K562 (cell line): ENCODE results near the gene TGFB2. TPM values are rescaled to one million over a fixed set of nuclear protein-coding genes. Genes with fewer than 3 reads are reported as not detected.

ENCODE experiments used
- ATAC-seq: fragments of 200-7000 bp; cut with Tn5 transposase; 3 replicates; pipeline ENCODE4 v1.9.1; 2020; ENCODE audit warnings: moderate library complexity
- BruUV-seq: library from RNA; stranded (reverse); fragments of 400-500 nt; replicated peaks from 2 replicates; lab custom pipeline; 2021; lab: Mats Ljungman, UMichigan
- CTCF ChIA-PET: fragments of 300-600 bp; formaldehyde crosslinking; extraction: SDS; loops from one replicate; lab custom pipeline; 2021; ENCODE audit warnings: low intra/inter-chr PET ratio; lab: Yijun Ruan, JAX
- POLR2A ChIA-PET: fragments of 300-600, 350-650 bp; sonication (Branson Sonifier 250); formaldehyde crosslinking; extraction: SDS; loops from one replicate; lab custom pipeline; 2021; ENCODE audit warnings: antibody characterized with exemption, inconsistent platforms; lab: Yijun Ruan, JAX
- DNase-seq, 4 experiments: peaks; one replicate each; pipeline versions ENCODE4 v3.0.0 to v3.0.0-alpha.2; 2011 to 2018; ENCODE audit warnings: low spot score in 3 of 4, mixed read lengths in 3 of 4; ENCODE audit errors: extremely low read depth in 1 of 4
- FAIRE-seq: peaks from 2 replicates; lab custom pipeline; 2011; peaks lifted over from hg19 to GRCh38; lab: Jason Lieb, UNC
- H2AFZ ChIP-seq: 2 replicates; pipeline ENCODE4 v1.6.0; 2011; ENCODE audit warnings: low read depth, low read length, control low read depth, inconsistent platforms
- H3K27ac ChIP-seq: fragments of 200-600 bp; 3 replicates; pipeline ENCODE4 v1.8.0; 2011; ENCODE audit warnings: low read depth, mild to moderate bottlenecking, control low read depth, inconsistent platforms, low read length, moderate library complexity, mixed read lengths; ENCODE audit errors: extremely low read depth
- H3K27me3 ChIP-seq, 2 experiments: fragments of 300-600 bp in 1 of 2; 2 replicates in 1 of 2; 3 replicates in 1 of 2; pipeline versions ENCODE4 v1.6.0 to v1.8.0; 2011; ENCODE audit warnings: inconsistent platforms in 2 of 2, low read length in 2 of 2, mild to moderate bottlenecking in 1 of 2, mixed read lengths in 1 of 2, moderate library complexity in 1 of 2; ENCODE audit not compliant: control insufficient read depth in 2 of 2, insufficient read depth in 2 of 2
- H3K36me3 ChIP-seq: fragments of 300-600 bp; 3 replicates; pipeline ENCODE4 v1.8.0; 2011; ENCODE audit warnings: mild to moderate bottlenecking, low read length, inconsistent platforms; ENCODE audit not compliant: control insufficient read depth, insufficient read depth
- H3K4me1 ChIP-seq, 2 experiments: fragments of 200-600 bp in 1 of 2; replicated peaks in 1 of 2; 2 replicates in 1 of 2; 3 replicates in 1 of 2; pipeline versions ENCODE4 v1.5.1 to v1.8.0; 2011; ENCODE audit warnings: inconsistent platforms in 2 of 2, low read length in 2 of 2, mild to moderate bottlenecking in 1 of 2, mixed read lengths in 1 of 2, moderate library complexity in 1 of 2; ENCODE audit not compliant: control insufficient read depth in 2 of 2, insufficient read depth in 2 of 2
- H3K4me2 ChIP-seq: 2 replicates; pipeline ENCODE4 v1.6.1; 2011; ENCODE audit warnings: low read length, control low read depth, inconsistent platforms, mixed read lengths; ENCODE audit not compliant: insufficient read depth
- H3K4me3 ChIP-seq: fragments of 200-600 bp; sonication (generic), shearing (Covaris generic); 2 replicates; pipeline ENCODE4 v1.5.1; 2016; ENCODE audit warnings: control low read depth, inconsistent platforms
- H3K79me2 ChIP-seq: fragments of 200-600 bp; 3 replicates; pipeline ENCODE4 v1.8.0; 2011; ENCODE audit warnings: low read length, inconsistent platforms; ENCODE audit not compliant: control insufficient read depth, insufficient read depth
- H3K9ac ChIP-seq, 2 experiments: 2 replicates each; pipeline versions ENCODE4 v1.6.0 to v1.6.1; 2011; ENCODE audit warnings: low read depth in 2 of 2, low read length in 2 of 2, control low read depth in 1 of 2, inconsistent platforms in 1 of 2, mild to moderate bottlenecking in 1 of 2, mixed read lengths in 1 of 2; ENCODE audit not compliant: insufficient read depth in 1 of 2
- H3K9me1 ChIP-seq: one replicate; pipeline ENCODE4 v1.6.0; 2011; ENCODE audit warnings: inconsistent platforms, mild to moderate bottlenecking, low read length, moderate library complexity; ENCODE audit not compliant: control insufficient read depth, insufficient read depth
- H3K9me3 ChIP-seq: replicated peaks from 2 replicates; pipeline ENCODE4 v1.5.1; 2011; ENCODE audit warnings: low read depth, low read length, inconsistent platforms; ENCODE audit not compliant: control insufficient read depth, insufficient read depth
- H4K20me1 ChIP-seq: replicated peaks from 2 replicates; pipeline ENCODE4 v1.6.1; 2011; ENCODE audit warnings: low read length, inconsistent platforms, mixed read lengths; ENCODE audit not compliant: control insufficient read depth, insufficient read depth
- ATF1 ChIP-seq, 2 experiments: fragments of 450-650 bp in 1 of 2; IDR thresholded peaks; 2 replicates each; pipeline ENCODE4 v1.6.1; 2016; ENCODE audit warnings: missing compliant biosample characterization in 1 of 2, missing genetic modification characterization in 1 of 2
- ESRRA ChIP-seq: fragments of 450-650 bp; IDR thresholded peaks from 2 replicates; pipeline ENCODE4 v1.6.1; 2014; ENCODE audit warnings: low read depth, mild to moderate bottlenecking, moderate library complexity, borderline replicate concordance
- HMG20B ChIP-seq: fragments of 250-450 bp; sonication (Bioruptor Pico); IDR thresholded peaks from 2 replicates; pipeline ENCODE4 v1.5.0; 2021; ENCODE audit warnings: mild to moderate bottlenecking
- MAFF ChIP-seq: IDR thresholded peaks from 2 replicates; pipeline ENCODE4 v1.6.1; 2012; ENCODE audit warnings: low read length, improper control_type of control experiment
- PCBP1 ChIP-seq: fragments of 200-400 bp; formaldehyde crosslinking; IDR thresholded peaks from 2 replicates; pipeline ENCODE4 v1.6.1; 2018; ENCODE audit warnings: mild to moderate bottlenecking, low read depth, low read length; ENCODE audit not compliant: poor library complexity, severe bottlenecking
- SAFB ChIP-seq: fragments of 200-400 bp; formaldehyde crosslinking; IDR thresholded peaks from 2 replicates; pipeline ENCODE4 v1.6.1; 2017; ENCODE audit warnings: low read depth, low read length, borderline replicate concordance
- SMARCC2 ChIP-seq: fragments of 450-650 bp; IDR thresholded peaks from 2 replicates; pipeline ENCODE4 v1.6.1; 2017; ENCODE audit warnings: antibody characterized with exemption, moderate library complexity, mild to moderate bottlenecking, low read depth
- SP2 ChIP-seq: IDR thresholded peaks from 2 replicates; pipeline ENCODE4 v1.6.1; 2011; ENCODE audit warnings: mild to moderate bottlenecking, low read depth, low read length, moderate library complexity; ENCODE audit not compliant: poor library complexity, severe bottlenecking; ENCODE audit errors: extremely low read depth
- ZBTB17 ChIP-seq: fragments of 450-650 bp; formaldehyde crosslinking; IDR thresholded peaks from 2 replicates; pipeline ENCODE4 v1.4.0; 2020; ENCODE audit warnings: mild to moderate bottlenecking
- ZNF212 ChIP-seq: fragments of 450-650 bp; formaldehyde crosslinking; IDR thresholded peaks from 2 replicates; pipeline ENCODE4 v1.4.0; 2020; ENCODE audit warnings: mild to moderate bottlenecking
- ZNF263 ChIP-seq: sonication (generic); formaldehyde crosslinking; IDR thresholded peaks from 2 replicates; pipeline ENCODE4 v1.8.0; 2022; ENCODE audit warnings: mild to moderate bottlenecking, missing genetic modification reagents, borderline replicate concordance
- ZNF449 ChIP-seq: fragments of 250-450 bp; sonication (Bioruptor Pico); IDR thresholded peaks from 2 replicates; pipeline ENCODE4 v1.8.0; 2022; ENCODE audit warnings: moderate library complexity, mild to moderate bottlenecking, inconsistent platforms
- in situ Hi-C: fragments of 300-500 bp; cut with MboI; formaldehyde crosslinking; loops from 4 replicates; pipeline ENCODE4 v1.15.0; 2018; ENCODE audit warnings: inconsistent platforms, mixed read lengths
- intact Hi-C: fragments of 100-400 bp; cut with micrococcal nuclease; formaldehyde crosslinking; loops from 2 replicates; pipeline ENCODE4 v1.14.2; 2022
- polyA plus RNA-seq, 8 experiments: library from polyadenylated mRNA; depleted of rRNA in 4 of 8; stranded (reverse) in 5 of 8; unstranded in 3 of 8; fragments of >200 nt; fragmentation: Nextera tagmentation in 2 of 8; fragmentation: Illumina TruSeq in 1 of 8; extraction: Ambion mirVana in 2 of 8; extraction: Trizol in 1 of 8; gene quantifications; 2 replicates each; pipeline versions ENCODE4 v1.2.1 to v1.2.3, GENCODE V29; 2011 to 2014; ENCODE audit warnings: inconsistent platforms in 1 of 8, missing spikeins in 1 of 8
- total RNA-seq, 7 experiments: library from RNA; depleted of rRNA in 6 of 7; stranded (reverse); fragments of >200 nt in 6 of 7; fragmentation: Illumina TruSeq in 2 of 7; extraction: Trizol in 2 of 7; gene quantifications; 2 replicates each; pipeline versions ENCODE4 v1.2.1 to v1.2.3, GENCODE V29; 2011 to 2021; ENCODE audit warnings: low replicate concordance in 1 of 7
- TF ChIP-seq, protein P1 (sequence below): fragments of 450-650 bp; formaldehyde crosslinking; IDR thresholded peaks from 2 replicates; pipeline ENCODE4 v1.4.0; 2020; ENCODE audit warnings: mild to moderate bottlenecking, moderate library complexity
- TF ChIP-seq, protein P2 (sequence below), 2 experiments: IDR thresholded peaks; 2 replicates each; pipeline ENCODE4 v1.6.1; 2012; ENCODE audit warnings: improper control_type of control experiment in 2 of 2, low read depth in 2 of 2, low read length in 2 of 2, borderline replicate concordance in 1 of 2

Gene TGFB2
- total and polyA plus RNA-seq, 9 of the 15 experiments (the other 6 are each of a cell fraction or from before 2014, with no cell fraction given), result 0.03 to 0.41 (median 0.11) TPM; not detected in 3

- TF ChIP-seq ATF1 (CRISPR knock-in tag; IDR thresholded peaks at IDR 0.05) (no peak), ATF1 (tag; IDR thresholded peaks at IDR 0.05) (no peak), PCBP1 (no peak)
- TF ChIP-seq, all 486 proteins: peak for 0
Observed at GRCh38 chr1:218415726-218416125, 70.6 kb downstream of the TGFB2 start (continued).

- no peak for DNase-seq
- H3K4me1 ChIP-seq, result no peaks in the 10 kb centered on the region
- intact Hi-C loops (no loop called here), in situ Hi-C loops (no loop called here)
- ChIA-PET CTCF (no interaction called here), POLR2A (no interaction called here)
- no peak overlapping the region for H3K9ac ChIP-seq
- H3K9me1 ChIP-seq, result no peaks in the 10 kb centered on the region
- BruUV-seq, result no TSS peak
- TF ChIP-seq ZNF449 (no peak), ZNF263 (no peak), SAFB (no peak), SMARCC2 (no peak), ZBTB17 (CRISPR knock-in tag) (no peak), HMG20B (CRISPR knock-in tag) (no peak), SP2 (no peak), MAFF (no peak), ZNF212 (CRISPR knock-in tag) (no peak), ESRRA (no peak)
- TF ChIP-seq, protein P1, sequence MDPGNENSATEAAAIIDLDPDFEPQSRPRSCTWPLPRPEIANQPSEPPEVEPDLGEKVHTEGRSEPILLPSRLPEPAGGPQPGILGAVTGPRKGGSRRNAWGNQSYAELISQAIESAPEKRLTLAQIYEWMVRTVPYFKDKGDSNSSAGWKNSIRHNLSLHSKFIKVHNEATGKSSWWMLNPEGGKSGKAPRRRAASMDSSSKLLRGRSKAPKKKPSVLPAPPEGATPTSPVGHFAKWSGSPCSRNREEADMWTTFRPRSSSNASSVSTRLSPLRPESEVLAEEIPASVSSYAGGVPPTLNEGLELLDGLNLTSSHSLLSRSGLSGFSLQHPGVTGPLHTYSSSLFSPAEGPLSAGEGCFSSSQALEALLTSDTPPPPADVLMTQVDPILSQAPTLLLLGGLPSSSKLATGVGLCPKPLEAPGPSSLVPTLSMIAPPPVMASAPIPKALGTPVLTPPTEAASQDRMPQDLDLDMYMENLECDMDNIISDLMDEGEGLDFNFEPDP (CRISPR knock-in tag), result no peak
- TF ChIP-seq, protein P2, sequence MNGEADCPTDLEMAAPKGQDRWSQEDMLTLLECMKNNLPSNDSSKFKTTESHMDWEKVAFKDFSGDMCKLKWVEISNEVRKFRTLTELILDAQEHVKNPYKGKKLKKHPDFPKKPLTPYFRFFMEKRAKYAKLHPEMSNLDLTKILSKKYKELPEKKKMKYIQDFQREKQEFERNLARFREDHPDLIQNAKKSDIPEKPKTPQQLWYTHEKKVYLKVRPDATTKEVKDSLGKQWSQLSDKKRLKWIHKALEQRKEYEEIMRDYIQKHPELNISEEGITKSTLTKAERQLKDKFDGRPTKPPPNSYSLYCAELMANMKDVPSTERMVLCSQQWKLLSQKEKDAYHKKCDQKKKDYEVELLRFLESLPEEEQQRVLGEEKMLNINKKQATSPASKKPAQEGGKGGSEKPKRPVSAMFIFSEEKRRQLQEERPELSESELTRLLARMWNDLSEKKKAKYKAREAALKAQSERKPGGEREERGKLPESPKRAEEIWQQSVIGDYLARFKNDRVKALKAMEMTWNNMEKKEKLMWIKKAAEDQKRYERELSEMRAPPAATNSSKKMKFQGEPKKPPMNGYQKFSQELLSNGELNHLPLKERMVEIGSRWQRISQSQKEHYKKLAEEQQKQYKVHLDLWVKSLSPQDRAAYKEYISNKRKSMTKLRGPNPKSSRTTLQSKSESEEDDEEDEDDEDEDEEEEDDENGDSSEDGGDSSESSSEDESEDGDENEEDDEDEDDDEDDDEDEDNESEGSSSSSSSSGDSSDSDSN (IDR thresholded peaks at IDR 0.05; ENCODE audit: borderline replicate concordance in 1 of 2, low read depth in 2 of 2, low read length in 2 of 2), result no peak
- H3K27ac ChIP-seq, result no peak overlapping the region
- H3K9me3 ChIP-seq, result no peaks in the 10 kb centered on the region
- no peaks in the 10 kb centered on the region for H3K36me3 ChIP-seq
- H3K27me3 ChIP-seq, result no peaks in the 10 kb centered on the region
- no peak overlapping the region for H3K4me2 ChIP-seq
- no peaks in the 10 kb centered on the region for H4K20me1 ChIP-seq
- no peaks in the 10 kb centered on the region for H3K79me2 ChIP-seq
- H2AFZ ChIP-seq, result no peak overlapping the region
- no peak overlapping the region for H3K4me3 ChIP-seq
- FAIRE-seq, result no peak
- ATAC-seq, result no peak
Observed at GRCh38 chr1:218421531-218421930, 76.4 kb downstream of the TGFB2 start.
